Neural cell (in vitro differentiated cells): ENCODE measurements around the gene BTN1A1.

Experiments used
- EP300 ChIP-seq: fragments of 450-650 bp; conservative IDR thresholded peaks from 2 replicates; pipeline ENCODE4 v1.6.1; 2014; ENCODE audit warnings: antibody characterized with exemption, mild to moderate bottlenecking, moderate library complexity; ENCODE audit not compliant: poor library complexity, severe bottlenecking
- EZH2 ChIP-seq: fragments of 200-600, 300-800 bp; shearing (Covaris generic), sonication (generic); IDR thresholded peaks from 2 replicates; pipeline ENCODE4 v1.6.1; 2014; ENCODE audit warnings: antibody characterized with exemption, low read length, borderline replicate concordance, mild to moderate bottlenecking; ENCODE audit not compliant: insufficient read depth, poor library complexity, severe bottlenecking
- POLR2AphosphoS5 ChIP-seq: IDR thresholded peaks from 2 replicates; pipeline ENCODE4 v1.6.1; 2012
- RAD21 ChIP-seq: fragments of 450-650 bp; conservative IDR thresholded peaks from 2 replicates; pipeline ENCODE4 v1.6.1; 2014; ENCODE audit warnings: antibody characterized with exemption, mild to moderate bottlenecking, moderate library complexity
- SMC3 ChIP-seq: fragments of 450-650 bp; conservative IDR thresholded peaks from 2 replicates; pipeline ENCODE4 v1.6.1; 2014; ENCODE audit warnings: antibody characterized with exemption, mild to moderate bottlenecking, moderate library complexity; ENCODE audit not compliant: poor library complexity
- TAF1 ChIP-seq: IDR thresholded peaks from 2 replicates; pipeline ENCODE4 v1.6.1; 2012; ENCODE audit warnings: low read depth
- TF ChIP-seq, protein P1 (sequence below): fragments of 450-650 bp; IDR thresholded peaks from 2 replicates; pipeline ENCODE4 v1.5.1; 2014; ENCODE audit warnings: antibody characterized with exemption, mild to moderate bottlenecking, moderate library complexity; ENCODE audit not compliant: poor library complexity, severe bottlenecking
- TF ChIP-seq, protein P2 (sequence below): IDR thresholded peaks from 2 replicates; pipeline ENCODE4 v1.6.1; 2012; ENCODE audit warnings: borderline replicate concordance

DNA sequence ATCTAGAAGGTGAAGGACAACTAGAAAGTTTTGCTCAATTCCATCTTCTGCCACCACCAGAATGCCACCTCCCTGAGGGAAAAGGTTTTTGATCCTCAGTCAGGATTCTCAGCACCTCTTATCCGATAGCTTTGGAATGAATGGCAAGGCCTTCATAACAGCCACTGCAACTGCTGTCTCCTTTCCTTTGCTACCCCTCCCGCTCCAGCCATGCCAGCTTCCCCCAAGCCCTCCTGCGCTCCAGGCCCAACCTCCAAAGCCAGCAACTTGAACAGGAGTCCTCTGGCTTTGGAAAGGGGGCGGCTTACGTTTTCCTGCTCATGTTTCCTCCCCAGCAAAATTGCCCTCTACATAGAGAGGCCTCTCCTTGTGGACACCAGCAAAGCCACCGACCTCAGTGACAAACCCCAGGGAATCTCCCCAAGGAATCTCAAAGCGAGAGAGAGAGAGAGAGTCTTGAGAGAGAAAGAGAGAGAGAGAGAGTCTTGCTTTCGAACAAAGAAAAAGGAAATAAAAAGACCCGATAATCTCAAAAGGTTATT lies 42.8 kb upstream of the BTN1A1 start:
- TF ChIP-seq EP300 (no peak), RAD21 (no peak), POLR2AphosphoS5 (no peak), SMC3 (no peak), EZH2 (no peak), TAF1 (no peak)
- TF ChIP-seq, protein P1, sequence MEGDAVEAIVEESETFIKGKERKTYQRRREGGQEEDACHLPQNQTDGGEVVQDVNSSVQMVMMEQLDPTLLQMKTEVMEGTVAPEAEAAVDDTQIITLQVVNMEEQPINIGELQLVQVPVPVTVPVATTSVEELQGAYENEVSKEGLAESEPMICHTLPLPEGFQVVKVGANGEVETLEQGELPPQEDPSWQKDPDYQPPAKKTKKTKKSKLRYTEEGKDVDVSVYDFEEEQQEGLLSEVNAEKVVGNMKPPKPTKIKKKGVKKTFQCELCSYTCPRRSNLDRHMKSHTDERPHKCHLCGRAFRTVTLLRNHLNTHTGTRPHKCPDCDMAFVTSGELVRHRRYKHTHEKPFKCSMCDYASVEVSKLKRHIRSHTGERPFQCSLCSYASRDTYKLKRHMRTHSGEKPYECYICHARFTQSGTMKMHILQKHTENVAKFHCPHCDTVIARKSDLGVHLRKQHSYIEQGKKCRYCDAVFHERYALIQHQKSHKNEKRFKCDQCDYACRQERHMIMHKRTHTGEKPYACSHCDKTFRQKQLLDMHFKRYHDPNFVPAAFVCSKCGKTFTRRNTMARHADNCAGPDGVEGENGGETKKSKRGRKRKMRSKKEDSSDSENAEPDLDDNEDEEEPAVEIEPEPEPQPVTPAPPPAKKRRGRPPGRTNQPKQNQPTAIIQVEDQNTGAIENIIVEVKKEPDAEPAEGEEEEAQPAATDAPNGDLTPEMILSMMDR = no peak
- TF ChIP-seq, protein P2, sequence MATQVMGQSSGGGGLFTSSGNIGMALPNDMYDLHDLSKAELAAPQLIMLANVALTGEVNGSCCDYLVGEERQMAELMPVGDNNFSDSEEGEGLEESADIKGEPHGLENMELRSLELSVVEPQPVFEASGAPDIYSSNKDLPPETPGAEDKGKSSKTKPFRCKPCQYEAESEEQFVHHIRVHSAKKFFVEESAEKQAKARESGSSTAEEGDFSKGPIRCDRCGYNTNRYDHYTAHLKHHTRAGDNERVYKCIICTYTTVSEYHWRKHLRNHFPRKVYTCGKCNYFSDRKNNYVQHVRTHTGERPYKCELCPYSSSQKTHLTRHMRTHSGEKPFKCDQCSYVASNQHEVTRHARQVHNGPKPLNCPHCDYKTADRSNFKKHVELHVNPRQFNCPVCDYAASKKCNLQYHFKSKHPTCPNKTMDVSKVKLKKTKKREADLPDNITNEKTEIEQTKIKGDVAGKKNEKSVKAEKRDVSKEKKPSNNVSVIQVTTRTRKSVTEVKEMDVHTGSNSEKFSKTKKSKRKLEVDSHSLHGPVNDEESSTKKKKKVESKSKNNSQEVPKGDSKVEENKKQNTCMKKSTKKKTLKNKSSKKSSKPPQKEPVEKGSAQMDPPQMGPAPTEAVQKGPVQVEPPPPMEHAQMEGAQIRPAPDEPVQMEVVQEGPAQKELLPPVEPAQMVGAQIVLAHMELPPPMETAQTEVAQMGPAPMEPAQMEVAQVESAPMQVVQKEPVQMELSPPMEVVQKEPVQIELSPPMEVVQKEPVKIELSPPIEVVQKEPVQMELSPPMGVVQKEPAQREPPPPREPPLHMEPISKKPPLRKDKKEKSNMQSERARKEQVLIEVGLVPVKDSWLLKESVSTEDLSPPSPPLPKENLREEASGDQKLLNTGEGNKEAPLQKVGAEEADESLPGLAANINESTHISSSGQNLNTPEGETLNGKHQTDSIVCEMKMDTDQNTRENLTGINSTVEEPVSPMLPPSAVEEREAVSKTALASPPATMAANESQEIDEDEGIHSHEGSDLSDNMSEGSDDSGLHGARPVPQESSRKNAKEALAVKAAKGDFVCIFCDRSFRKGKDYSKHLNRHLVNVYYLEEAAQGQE = no peak
